ENCODE measurements around the gene PPP2R5C. TPM values are rescaled to one million over a fixed set of nuclear protein-coding genes. Genes with fewer than 3 reads are reported as not detected.

Gene PPP2R5C
- total and polyA plus RNA-seq, 9 of the 15 experiments (the other 6 are each of a cell fraction or from before 2014, with no cell fraction given), result 284 to 617 (median 395) TPM

DNA sequence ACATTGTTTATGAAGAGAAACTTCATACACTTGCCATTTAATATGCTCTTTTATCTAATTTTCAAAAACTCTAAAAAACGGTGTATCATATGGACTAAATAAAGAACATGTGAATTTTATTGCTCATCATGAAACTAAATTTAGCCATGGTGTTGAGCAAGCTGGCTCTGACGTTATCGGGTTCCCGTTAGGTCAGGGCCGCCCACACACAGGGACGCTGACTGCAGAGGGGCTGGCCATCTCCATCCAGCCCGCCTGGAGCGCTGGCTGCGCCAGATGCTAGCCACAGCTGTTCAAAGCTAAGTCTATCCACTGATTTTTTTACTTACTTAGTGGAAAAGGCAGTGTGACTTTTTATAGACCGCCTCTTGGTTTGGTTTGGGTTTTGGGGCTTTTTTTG, 166.3 kb downstream of the PPP2R5C start:
- DNase-seq (ENCODE audit: extremely low read depth in 1 of 4, low spot score in 3 of 4), result peak; percentile 80 to 89 (median 82)
- Histone ChIP-seq H3K27me3 (ENCODE audit: control insufficient read depth in 2 of 2, insufficient read depth in 2 of 2, low read length in 2 of 2) (no peaks in the 10 kb centered on the region), H2AFZ (ENCODE audit: low read depth, low read length) (no peak overlapping the region), H3K9ac (ENCODE audit: insufficient read depth in 1 of 2, low read depth in 2 of 2, low read length in 2 of 2) (peak overlapping the region in 1 of 2 experiments; percentile 24; a peak in 1 of 4 replicates), H4K20me1 (replicated peaks; ENCODE audit: control insufficient read depth, insufficient read depth, low read length) (no peaks in the 10 kb centered on the region), H3K4me1 (replicated peaks in 1 of 2; ENCODE audit: control insufficient read depth in 2 of 2, insufficient read depth in 2 of 2, low read length in 2 of 2) (peaks cover 25 to 34% of the 10 kb centered on the region in 2 experiments; a peak in 4 of 5 replicates), H3K4me2 (ENCODE audit: insufficient read depth, low read length) (no peak overlapping the region), H3K9me1 (ENCODE audit: control insufficient read depth, insufficient read depth, low read length) (no peaks in the 10 kb centered on the region), H3K36me3 (ENCODE audit: control insufficient read depth, insufficient read depth, low read length) (peaks cover 29% of the 10 kb centered on the region; the same call in 2 of the 3 replicates), H3K79me2 (ENCODE audit: control insufficient read depth, insufficient read depth, low read length) (no peaks in the 10 kb centered on the region), H3K9me3 (replicated peaks; ENCODE audit: control insufficient read depth, insufficient read depth, low read depth, low read length) (no peaks in the 10 kb centered on the region), H3K27ac (ENCODE audit: extremely low read depth, low read depth, low read length) (peak overlapping the region; percentile 71), H3K4me3 (no peak overlapping the region)
- in situ Hi-C loops (cut with MboI), result no loop called here
- no TSS peak for BruUV-seq (replicated peaks)
- WGBS (ENCODE audit: insufficient coverage, low coverage, missing lambda C conversion rate), result 4% methylated on average over 10 of the region's 10 CpGs
- POLR2A ChIA-PET, result interaction anchor here (0.7 to 2.4 kb wide), 4 partner anchors 10 to 38 kb away, joined by 3 to 10 read pairs (median 4); no protein-coding TSS in a partner anchor
- CTCF ChIA-PET (ENCODE audit: low intra/inter-chr PET ratio), result no interaction called here
- intact Hi-C loops (cut with micrococcal nuclease), result no loop called here
- peak; percentile 97 for ATAC-seq
- FAIRE-seq, result peak; percentile 96
- TF ChIP-seq ZBTB8A (IDR thresholded peaks at IDR 0.05; ENCODE audit: partially characterized antibody) (no peak), ZNF740 (CRISPR knock-in tag; IDR thresholded peaks at IDR 0.05) (no peak), ZNF740 (tag; IDR thresholded peaks at IDR 0.05) (no peak), ZNF764 (CRISPR knock-in tag; IDR thresholded peaks at IDR 0.05; ENCODE audit: low read depth) (no peak), ZNF717 (CRISPR knock-in tag; IDR thresholded peaks at IDR 0.05) (no peak), ZNF780A (CRISPR knock-in tag; IDR thresholded peaks at IDR 0.05) (no peak), PML (IDR thresholded peaks at IDR 0.05; ENCODE audit: low read length) (0 out of 2 replicates have a peak, but pooled peaks have one; percentile 28), IFI16 (CRISPR knock-in tag; IDR thresholded peaks at IDR 0.05) (no peak), ZNF253 (CRISPR knock-in tag; conservative IDR thresholded peaks at IDR 0.05) (no peak)
- TF ChIP-seq, protein P1, sequence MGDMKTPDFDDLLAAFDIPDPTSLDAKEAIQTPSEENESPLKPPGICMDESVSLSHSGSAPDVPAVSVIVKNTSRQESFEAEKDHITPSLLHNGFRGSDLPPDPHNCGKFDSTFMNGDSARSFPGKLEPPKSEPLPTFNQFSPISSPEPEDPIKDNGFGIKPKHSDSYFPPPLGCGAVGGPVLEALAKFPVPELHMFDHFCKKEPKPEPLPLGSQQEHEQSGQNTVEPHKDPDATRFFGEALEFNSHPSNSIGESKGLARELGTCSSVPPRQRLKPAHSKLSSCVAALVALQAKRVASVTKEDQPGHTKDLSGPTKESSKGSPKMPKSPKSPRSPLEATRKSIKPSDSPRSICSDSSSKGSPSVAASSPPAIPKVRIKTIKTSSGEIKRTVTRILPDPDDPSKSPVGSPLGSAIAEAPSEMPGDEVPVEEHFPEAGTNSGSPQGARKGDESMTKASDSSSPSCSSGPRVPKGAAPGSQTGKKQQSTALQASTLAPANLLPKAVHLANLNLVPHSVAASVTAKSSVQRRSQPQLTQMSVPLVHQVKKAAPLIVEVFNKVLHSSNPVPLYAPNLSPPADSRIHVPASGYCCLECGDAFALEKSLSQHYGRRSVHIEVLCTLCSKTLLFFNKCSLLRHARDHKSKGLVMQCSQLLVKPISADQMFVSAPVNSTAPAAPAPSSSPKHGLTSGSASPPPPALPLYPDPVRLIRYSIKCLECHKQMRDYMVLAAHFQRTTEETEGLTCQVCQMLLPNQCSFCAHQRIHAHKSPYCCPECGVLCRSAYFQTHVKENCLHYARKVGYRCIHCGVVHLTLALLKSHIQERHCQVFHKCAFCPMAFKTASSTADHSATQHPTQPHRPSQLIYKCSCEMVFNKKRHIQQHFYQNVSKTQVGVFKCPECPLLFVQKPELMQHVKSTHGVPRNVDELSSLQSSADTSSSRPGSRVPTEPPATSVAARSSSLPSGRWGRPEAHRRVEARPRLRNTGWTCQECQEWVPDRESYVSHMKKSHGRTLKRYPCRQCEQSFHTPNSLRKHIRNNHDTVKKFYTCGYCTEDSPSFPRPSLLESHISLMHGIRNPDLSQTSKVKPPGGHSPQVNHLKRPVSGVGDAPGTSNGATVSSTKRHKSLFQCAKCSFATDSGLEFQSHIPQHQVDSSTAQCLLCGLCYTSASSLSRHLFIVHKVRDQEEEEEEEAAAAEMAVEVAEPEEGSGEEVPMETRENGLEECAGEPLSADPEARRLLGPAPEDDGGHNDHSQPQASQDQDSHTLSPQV (IDR thresholded peaks at IDR 0.05), result peak; percentile 45; the same call in 1 of the 2 replicates
- TF ChIP-seq, protein P2, sequence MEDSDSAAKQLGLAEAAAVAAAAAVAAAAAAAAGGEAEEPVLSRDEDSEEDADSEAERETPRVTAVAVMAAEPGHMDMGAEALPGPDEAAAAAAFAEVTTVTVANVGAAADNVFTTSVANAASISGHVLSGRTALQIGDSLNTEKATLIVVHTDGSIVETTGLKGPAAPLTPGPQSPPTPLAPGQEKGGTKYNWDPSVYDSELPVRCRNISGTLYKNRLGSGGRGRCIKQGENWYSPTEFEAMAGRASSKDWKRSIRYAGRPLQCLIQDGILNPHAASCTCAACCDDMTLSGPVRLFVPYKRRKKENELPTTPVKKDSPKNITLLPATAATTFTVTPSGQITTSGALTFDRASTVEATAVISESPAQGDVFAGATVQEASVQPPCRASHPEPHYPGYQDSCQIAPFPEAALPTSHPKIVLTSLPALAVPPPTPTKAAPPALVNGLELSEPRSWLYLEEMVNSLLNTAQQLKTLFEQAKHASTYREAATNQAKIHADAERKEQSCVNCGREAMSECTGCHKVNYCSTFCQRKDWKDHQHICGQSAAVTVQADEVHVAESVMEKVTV (CRISPR knock-in tag; IDR thresholded peaks at IDR 0.05), result no peak
- TF ChIP-seq, protein P3, sequence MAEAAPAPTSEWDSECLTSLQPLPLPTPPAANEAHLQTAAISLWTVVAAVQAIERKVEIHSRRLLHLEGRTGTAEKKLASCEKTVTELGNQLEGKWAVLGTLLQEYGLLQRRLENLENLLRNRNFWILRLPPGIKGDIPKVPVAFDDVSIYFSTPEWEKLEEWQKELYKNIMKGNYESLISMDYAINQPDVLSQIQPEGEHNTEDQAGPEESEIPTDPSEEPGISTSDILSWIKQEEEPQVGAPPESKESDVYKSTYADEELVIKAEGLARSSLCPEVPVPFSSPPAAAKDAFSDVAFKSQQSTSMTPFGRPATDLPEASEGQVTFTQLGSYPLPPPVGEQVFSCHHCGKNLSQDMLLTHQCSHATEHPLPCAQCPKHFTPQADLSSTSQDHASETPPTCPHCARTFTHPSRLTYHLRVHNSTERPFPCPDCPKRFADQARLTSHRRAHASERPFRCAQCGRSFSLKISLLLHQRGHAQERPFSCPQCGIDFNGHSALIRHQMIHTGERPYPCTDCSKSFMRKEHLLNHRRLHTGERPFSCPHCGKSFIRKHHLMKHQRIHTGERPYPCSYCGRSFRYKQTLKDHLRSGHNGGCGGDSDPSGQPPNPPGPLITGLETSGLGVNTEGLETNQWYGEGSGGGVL (CRISPR knock-in tag; IDR thresholded peaks at IDR 0.05), result no peak
